ENCODE data around the gene ATAD3A.

ATAD3A gene

DNA sequence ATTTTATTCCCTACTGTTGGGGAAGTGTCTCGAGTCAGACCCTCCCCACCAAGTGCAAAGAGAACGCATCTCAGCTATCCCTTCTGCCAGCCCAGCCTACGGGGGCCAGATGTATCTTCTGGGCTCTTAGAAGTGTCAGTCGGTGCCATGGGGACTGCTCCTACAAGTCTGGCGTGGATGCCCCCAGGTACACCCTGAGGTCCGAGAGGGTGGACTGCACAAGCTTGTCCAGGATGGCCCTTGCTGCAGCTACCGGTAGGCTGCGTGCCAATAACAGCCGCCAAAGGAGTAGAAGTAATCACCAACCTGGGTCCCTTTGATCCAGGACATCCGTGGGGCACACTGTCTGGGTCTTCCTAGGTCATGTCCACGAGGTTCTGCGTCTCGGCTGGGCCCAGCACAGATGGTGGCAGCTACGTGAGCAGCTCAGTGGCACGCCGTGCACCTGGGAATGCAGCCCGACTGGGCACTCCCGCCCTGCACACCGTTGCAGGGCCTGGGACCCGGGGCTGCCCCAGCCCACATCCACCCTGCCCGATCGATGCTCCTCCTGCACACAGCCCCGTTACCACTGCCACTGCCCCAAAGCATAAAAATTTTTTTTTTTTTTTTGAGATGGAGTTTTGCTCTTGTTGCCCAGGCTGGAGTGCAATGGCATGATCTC, 71.5 kb downstream of the ATAD3A start:
- Histone ChIP-seq H3K9me3 (ENCODE audit: control insufficient read depth, insufficient read depth, low read length) (no peaks in the 10 kb centered on the region), H4K20me1 (ENCODE audit: control insufficient read depth, insufficient read depth, low read depth, low read length) (no peaks in the 10 kb centered on the region), H3K4me1 (ENCODE audit: control insufficient read depth, low read length) (no peaks in the 10 kb centered on the region), H3K4me3 (ENCODE audit: low read length) (no peak overlapping the region), H3K79me2 (ENCODE audit: control insufficient read depth, low read length) (no peaks in the 10 kb centered on the region), H3K27ac (ENCODE audit: low read depth, low read length) (no peak overlapping the region), H3K36me3 (ENCODE audit: control insufficient read depth, low read length) (no peaks in the 10 kb centered on the region), H3K9me2 (replicated peaks; ENCODE audit: control insufficient read depth, low read length) (no peaks in the 10 kb centered on the region), H3F3A (ENCODE audit: control insufficient read depth, insufficient read depth) (no peaks in the 10 kb centered on the region), H3K27me3 (ENCODE audit: control insufficient read depth, low read length) (peaks cover 6% of the 10 kb centered on the region; the same call in 1 of the 2 replicates), H3K4me2 (ENCODE audit: low read length) (no peak overlapping the region)
- TF ChIP-seq EZH2phosphoT487 (IDR thresholded peaks at IDR 0.05; ENCODE audit: borderline replicate concordance, low read length), result no peak
- TF ChIP-seq, protein P1, sequence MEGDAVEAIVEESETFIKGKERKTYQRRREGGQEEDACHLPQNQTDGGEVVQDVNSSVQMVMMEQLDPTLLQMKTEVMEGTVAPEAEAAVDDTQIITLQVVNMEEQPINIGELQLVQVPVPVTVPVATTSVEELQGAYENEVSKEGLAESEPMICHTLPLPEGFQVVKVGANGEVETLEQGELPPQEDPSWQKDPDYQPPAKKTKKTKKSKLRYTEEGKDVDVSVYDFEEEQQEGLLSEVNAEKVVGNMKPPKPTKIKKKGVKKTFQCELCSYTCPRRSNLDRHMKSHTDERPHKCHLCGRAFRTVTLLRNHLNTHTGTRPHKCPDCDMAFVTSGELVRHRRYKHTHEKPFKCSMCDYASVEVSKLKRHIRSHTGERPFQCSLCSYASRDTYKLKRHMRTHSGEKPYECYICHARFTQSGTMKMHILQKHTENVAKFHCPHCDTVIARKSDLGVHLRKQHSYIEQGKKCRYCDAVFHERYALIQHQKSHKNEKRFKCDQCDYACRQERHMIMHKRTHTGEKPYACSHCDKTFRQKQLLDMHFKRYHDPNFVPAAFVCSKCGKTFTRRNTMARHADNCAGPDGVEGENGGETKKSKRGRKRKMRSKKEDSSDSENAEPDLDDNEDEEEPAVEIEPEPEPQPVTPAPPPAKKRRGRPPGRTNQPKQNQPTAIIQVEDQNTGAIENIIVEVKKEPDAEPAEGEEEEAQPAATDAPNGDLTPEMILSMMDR (IDR thresholded peaks at IDR 0.05; ENCODE audit: low read depth, low read length, poor library complexity, severe bottlenecking), result no peak
